Naive thymus-derived CD4-positive, alpha-beta T cell (primary cell): ENCODE measurements around the gene PHLPP1. TPM values are rescaled to one million over a fixed set of nuclear protein-coding genes. Genes with fewer than 3 reads are reported as not detected.

Experiments
- ATAC-seq: fragments of 150-1000 bp; cut with Tn5 transposase; 2 replicates; pipeline ENCODE4 v1.10.0; 2021; ENCODE audit warnings: mild to moderate bottlenecking, moderate library complexity
- CTCF ChIA-PET: fragments of 350-600 bp; sonication (Branson Sonifier 250); formaldehyde crosslinking; loops from one replicate; lab custom pipeline; 2021; ENCODE audit warnings: antibody characterized with exemption; lab: Charles Lee
- POLR2A ChIA-PET: fragments of 350-600 bp; sonication (Branson Sonifier 250); formaldehyde crosslinking; loops from one replicate; lab custom pipeline; 2021; ENCODE audit warnings: antibody characterized with exemption, inconsistent platforms; lab: Charles Lee
- DNase-seq, 9 donors: peaks; one replicate each; pipeline versions ENCODE4 v3.0.0 to v3.0.0-alpha.2; 2020 to 2022; ENCODE audit warnings: mixed read lengths in 1 of 9
- H3K27ac ChIP-seq: one replicate; pipeline ENCODE4 v1.7.0; 2013; ENCODE audit warnings: mild to moderate bottlenecking, low read depth, low read length, moderate library complexity
- H3K27me3 ChIP-seq, 2 donors: one replicate each; pipeline ENCODE4 v1.7.0; 2013; ENCODE audit warnings: low read length in 2 of 2, mild to moderate bottlenecking in 2 of 2, moderate library complexity in 2 of 2; ENCODE audit not compliant: control insufficient read depth in 2 of 2, insufficient read depth in 2 of 2
- H3K36me3 ChIP-seq, 3 experiments: 1 replicate in 2 of 3; 2 replicates in 1 of 3; pipeline ENCODE4 v1.7.0; 2013; ENCODE audit warnings: low read length in 3 of 3, mild to moderate bottlenecking in 3 of 3, moderate library complexity in 1 of 3; ENCODE audit not compliant: insufficient read depth in 3 of 3, control insufficient read depth in 2 of 3
- H3K4me1 ChIP-seq, 2 donors: one replicate each; pipeline ENCODE4 v1.7.0; 2013; ENCODE audit warnings: low read length in 2 of 2, mild to moderate bottlenecking in 2 of 2, moderate library complexity in 1 of 2; ENCODE audit not compliant: control insufficient read depth in 2 of 2, insufficient read depth in 2 of 2
- H3K4me3 ChIP-seq: 2 replicates; pipeline ENCODE4 v1.7.0; 2013; ENCODE audit warnings: mild to moderate bottlenecking, low read length
- H3K9me3 ChIP-seq, 3 experiments: 1 replicate in 2 of 3; 2 replicates in 1 of 3; pipeline ENCODE4 v1.7.0; 2013; ENCODE audit warnings: low read length in 3 of 3; ENCODE audit not compliant: control insufficient read depth in 2 of 3
- H3K27ac Mint-ChIP-seq, 9 donors: one replicate each; pipeline ENCODE4 v1.8.0; 2020 to 2022; ENCODE audit warnings: mixed read lengths in 9 of 9, mild to moderate bottlenecking in 8 of 9, moderate library complexity in 5 of 9, inconsistent platforms in 2 of 9
- H3K27me3 Mint-ChIP-seq, 5 donors: one replicate each; pipeline ENCODE4 v1.8.0; 2021 to 2022; ENCODE audit warnings: mixed read lengths in 5 of 5, mild to moderate bottlenecking in 1 of 5
- H3K36me3 Mint-ChIP-seq, 5 donors: one replicate each; pipeline ENCODE4 v1.8.0; 2020 to 2022; ENCODE audit warnings: mixed read lengths in 5 of 5, mild to moderate bottlenecking in 3 of 5, inconsistent platforms in 1 of 5
- H3K4me1 Mint-ChIP-seq, 7 donors: one replicate each; pipeline ENCODE4 v1.8.0; 2020 to 2022; ENCODE audit warnings: mixed read lengths in 7 of 7, mild to moderate bottlenecking in 3 of 7, inconsistent platforms in 1 of 7
- H3K4me3 Mint-ChIP-seq, 10 donors: one replicate each; pipeline ENCODE4 v1.8.0; 2020 to 2022; ENCODE audit warnings: mild to moderate bottlenecking in 10 of 10, mixed read lengths in 10 of 10, moderate library complexity in 6 of 10, inconsistent platforms in 2 of 10
- H3K9me3 Mint-ChIP-seq, 11 donors: one replicate each; pipeline ENCODE4 v1.8.0; 2020 to 2022; ENCODE audit warnings: mixed read lengths in 11 of 11, mild to moderate bottlenecking in 4 of 11, inconsistent platforms in 1 of 11, moderate library complexity in 1 of 11
- intact Hi-C, 2 donors: fragments of 100-400 bp; cut with micrococcal nuclease; formaldehyde crosslinking; loops; one replicate each; pipeline ENCODE4 v1.15.1; 2023
- polyA plus RNA-seq, 2 donors: library from polyadenylated mRNA; unstranded; fragments of 300-500 nt; fragmentation: Illumina TruSeq; gene quantifications; one replicate each; pipeline ENCODE4 v1.2.3, GENCODE V29; 2021
- total RNA-seq, 6 experiments: library from RNA in 5 of 6; stranded (reverse) in 5 of 6; gene quantifications; 1 replicate in 5 of 6; 2 replicates in 1 of 6; pipeline ENCODE4 v1.2.3 and lab custom pipeline; 2021 to 2026

The PHLPP1 gene
- total and polyA plus RNA-seq, 7 experiments from 2014 or later = 0.07 to 9.7 (median 6.9) TPM

- Mint-ChIP-seq H3K36me3 (peaks cover 0 to 3% (median 0%) of the 10 kb centered on the region in 5 donors), H3K9me3 (no peaks in the 10 kb centered on the region), H3K27ac (no peak overlapping the region), H3K27me3 (no peaks in the 10 kb centered on the region), H3K4me3 (no peak overlapping the region), H3K4me1 (peaks cover 0 to 13% (median 5%) of the 10 kb centered on the region in 7 donors)
- intact Hi-C loops = no loop called here
- H3K4me1 ChIP-seq = no peaks in the 10 kb centered on the region
- no peaks in the 10 kb centered on the region for H3K9me3 ChIP-seq
- no peak for DNase-seq
- H3K4me3 ChIP-seq = no peak overlapping the region
- ATAC-seq = no peak
- ChIA-PET CTCF (interaction anchor here (0.6 kb wide), 1 partner anchor 1225 kb away, joined by 3 read pairs; no protein-coding TSS in a partner anchor), POLR2A (no interaction called here)
- no peaks in the 10 kb centered on the region for H3K27me3 ChIP-seq
- no peaks in the 10 kb centered on the region for H3K36me3 ChIP-seq
- no peak overlapping the region for H3K27ac ChIP-seq
These were observed 147.1 kb downstream of the PHLPP1 start for GRCh38 chr18:62862466-62862865.

- POLR2A ChIA-PET = no interaction called here
- Mint-ChIP-seq H3K9me3 (no peaks in the 10 kb centered on the region), H3K4me3 (no peak overlapping the region), H3K4me1 (peaks cover 0 to 18% (median 5%) of the 10 kb centered on the region in 7 donors), H3K27ac (no peak overlapping the region), H3K27me3 (no peaks in the 10 kb centered on the region), H3K36me3 (peaks cover 0 to 3% (median 0%) of the 10 kb centered on the region in 5 donors)
- Histone ChIP-seq H3K36me3 (no peaks in the 10 kb centered on the region), H3K27me3 (no peaks in the 10 kb centered on the region), H3K4me3 (no peak overlapping the region), H3K4me1 (peaks cover 0 to under 1% of the 10 kb centered on the region in 2 donors), H3K9me3 (no peaks in the 10 kb centered on the region), H3K27ac (no peak overlapping the region)
- CTCF ChIA-PET = no interaction called here
- intact Hi-C loops = no loop called here
- DNase-seq (no peak), ATAC-seq (no peak)
These were observed 148.2 kb downstream of the PHLPP1 start for GRCh38 chr18:62863579-62864001.

- Mint-ChIP-seq H3K27me3 (no peaks in the 10 kb centered on the region), H3K9me3 (no peaks in the 10 kb centered on the region), H3K4me1 (peaks cover 12 to 36% (median 21%) of the 10 kb centered on the region in 7 donors), H3K27ac (no peak overlapping the region), H3K36me3 (peaks cover 0 to 7% (median 0%) of the 10 kb centered on the region in 5 donors), H3K4me3 (no peak overlapping the region)
- Histone ChIP-seq H3K4me3 (no peak overlapping the region), H3K27ac (no peak overlapping the region), H3K4me1 (peaks cover 2 to 9% of the 10 kb centered on the region in 2 donors), H3K27me3 (no peaks in the 10 kb centered on the region), H3K9me3 (no peaks in the 10 kb centered on the region), H3K36me3 (no peaks in the 10 kb centered on the region)
- ChIA-PET CTCF (no interaction called here), POLR2A (no interaction called here)
- ATAC-seq = no peak
- no peak for DNase-seq
- intact Hi-C loops = loop anchor here in 1 of 2 donors (5.0 kb wide), 4 partner anchors 83 to 678 kb away; partner anchors contain the start of genes PIGN and RELCH
These were observed 150.2 kb downstream of the PHLPP1 start for GRCh38 chr18:62865498-62865897.

- ATAC-seq = no peak
- Mint-ChIP-seq H3K4me3 (peak overlapping the region in 1 of 10 donors; percentile 5), H3K27ac (peak overlapping the region in 1 of 9 donors; percentile 14), H3K4me1 (peaks cover 12 to 33% (median 21%) of the 10 kb centered on the region in 7 donors), H3K9me3 (no peaks in the 10 kb centered on the region), H3K27me3 (no peaks in the 10 kb centered on the region), H3K36me3 (peaks cover 0 to 6% (median 0%) of the 10 kb centered on the region in 5 donors)
- Histone ChIP-seq H3K4me1 (peaks cover 3 to 9% of the 10 kb centered on the region in 2 donors), H3K27ac (no peak overlapping the region), H3K36me3 (no peaks in the 10 kb centered on the region), H3K4me3 (no peak overlapping the region), H3K9me3 (no peaks in the 10 kb centered on the region), H3K27me3 (no peaks in the 10 kb centered on the region)
- CTCF ChIA-PET = no interaction called here
- intact Hi-C loops = loop anchor here in 1 of 2 donors (5.0 kb wide), 4 partner anchors 85 to 680 kb away; partner anchors contain the start of genes PIGN and RELCH
- POLR2A ChIA-PET = no interaction called here
- no peak for DNase-seq
These were observed 152.2 kb downstream of the PHLPP1 start for GRCh38 chr18:62867534-62867933.

GRCh38 chr18:62868645-62869044 is 153.3 kb downstream of the PHLPP1 start:
- CTCF ChIA-PET = no interaction called here
- Histone ChIP-seq H3K9me3 (no peaks in the 10 kb centered on the region), H3K36me3 (no peaks in the 10 kb centered on the region), H3K4me1 (peaks cover 3 to 9% of the 10 kb centered on the region in 2 donors), H3K4me3 (no peak overlapping the region), H3K27me3 (no peaks in the 10 kb centered on the region), H3K27ac (peak overlapping the region; percentile 74)
- DNase-seq = no peak
- Mint-ChIP-seq H3K4me1 (peaks cover 12 to 33% (median 21%) of the 10 kb centered on the region in 7 donors), H3K27ac (peak overlapping the region; percentile 89 to 95 (median 92)), H3K4me3 (peak overlapping the region in 3 of 10 donors; percentile 63 to 89 (median 84)), H3K27me3 (no peaks in the 10 kb centered on the region), H3K9me3 (no peaks in the 10 kb centered on the region), H3K36me3 (peaks cover 0 to 6% (median 0%) of the 10 kb centered on the region in 5 donors)
- no peak for ATAC-seq
- POLR2A ChIA-PET = no interaction called here
- intact Hi-C loops = loop anchor here (1.0 to 5.0 kb wide), 6 partner anchors 23 to 681 kb away; partner anchors contain the start of genes PHLPP1 (in 2 of the 2), PIGN (in 1 of the 2) and RELCH (in 1 of the 2)

GRCh38 chr18:62870643-62871042 is 155.3 kb downstream of the PHLPP1 start:
- ATAC-seq (no peak), DNase-seq (no peak)
- Mint-ChIP-seq H3K4me1 (peaks cover 12 to 33% (median 21%) of the 10 kb centered on the region in 7 donors), H3K27me3 (no peaks in the 10 kb centered on the region), H3K4me3 (peak overlapping the region in 1 of 10 donors; percentile 84), H3K27ac (peak overlapping the region in 2 of 9 donors; percentile 90 to 94), H3K9me3 (no peaks in the 10 kb centered on the region), H3K36me3 (peaks cover 0 to 4% (median 0%) of the 10 kb centered on the region in 5 donors)
- POLR2A ChIA-PET = no interaction called here
- CTCF ChIA-PET = interaction anchor here (0.9 kb wide), 1 partner anchor 85 kb away, joined by 3 read pairs; no protein-coding TSS in a partner anchor
- intact Hi-C loops = no loop called here
- H3K27ac ChIP-seq = no peak overlapping the region
- H3K4me3 ChIP-seq = no peak overlapping the region
- H3K9me3 ChIP-seq = no peaks in the 10 kb centered on the region
- no peaks in the 10 kb centered on the region for H3K36me3 ChIP-seq
- no peaks in the 10 kb centered on the region for H3K27me3 ChIP-seq
- peaks cover 3 to 9% of the 10 kb centered on the region in 2 donors for H3K4me1 ChIP-seq

- H3K36me3 ChIP-seq = no peaks in the 10 kb centered on the region
- H3K4me1 Mint-ChIP-seq = peaks cover 6 to 19% (median 11%) of the 10 kb centered on the region in 7 donors
- no peak for ATAC-seq
- ChIA-PET CTCF (no interaction called here), POLR2A (no interaction called here)
- peaks cover 3 to 6% of the 10 kb centered on the region in 2 donors for H3K4me1 ChIP-seq
- H3K9me3 ChIP-seq = no peaks in the 10 kb centered on the region
- H3K36me3 Mint-ChIP-seq = no peaks in the 10 kb centered on the region
- no peak overlapping the region for H3K27ac ChIP-seq
- intact Hi-C loops = no loop called here
- H3K27ac Mint-ChIP-seq = no peak overlapping the region
- DNase-seq = no peak
- no peaks in the 10 kb centered on the region for H3K9me3 Mint-ChIP-seq
- no peaks in the 10 kb centered on the region for H3K27me3 ChIP-seq
- no peak overlapping the region for H3K4me3 ChIP-seq
- no peaks in the 10 kb centered on the region for H3K27me3 Mint-ChIP-seq
- no peak overlapping the region for H3K4me3 Mint-ChIP-seq
These were observed 160.0 kb downstream of the PHLPP1 start for GRCh38 chr18:62875323-62875722.
